Psoas muscle (tissue), 8 donors: Measurements from ENCODE around the gene APOBEC3G. TPM values are rescaled to one million over a fixed set of nuclear protein-coding genes. Genes with fewer than 3 reads are reported as not detected.

Experiments used
- ATAC-seq, 4 donors: fragments of 200-7000 bp; cut with Tn5 transposase; one replicate each; pipeline ENCODE4 v1.9.1; 2020; ENCODE audit warnings: moderate library complexity in 3 of 4, mild to moderate bottlenecking in 2 of 4
- DNase-seq, 2 donors: peaks; one replicate each; pipeline ENCODE4 v3.0.0-alpha.2; 2020
- H3K27ac ChIP-seq: fragments of 200-600 bp; one replicate; pipeline ENCODE4 v1.8.0; 2022
- H3K27me3 ChIP-seq, 3 donors: fragments of 200-600 bp in 1 of 3; one replicate each; pipeline versions ENCODE4 v1.6.1 to v1.8.0; 2013 to 2022; ENCODE audit warnings: low read length in 2 of 3, mild to moderate bottlenecking in 2 of 3, moderate library complexity in 1 of 3; ENCODE audit not compliant: insufficient read depth in 3 of 3
- H3K36me3 ChIP-seq, 2 donors: fragments of 200-600 bp in 1 of 2; one replicate each; pipeline versions ENCODE4 v1.6.1 to v1.8.0; 2013 to 2022; ENCODE audit warnings: low read depth in 1 of 2, mild to moderate bottlenecking in 1 of 2, moderate library complexity in 1 of 2; ENCODE audit not compliant: insufficient read depth in 1 of 2
- H3K4me1 ChIP-seq: fragments of 200-600 bp; one replicate; pipeline ENCODE4 v1.8.0; 2022
- H3K4me3 ChIP-seq: fragments of 200-600 bp; one replicate; pipeline ENCODE4 v1.8.0; 2022; ENCODE audit warnings: mild to moderate bottlenecking
- H3K9me3 ChIP-seq: fragments of 200-600 bp; one replicate; pipeline ENCODE4 v1.8.0; 2022
- WGBS, 3 donors: extraction: QIAGEN DNeasy Blood & Tissue Kit; methylation state at CpG; one replicate each; pipeline versions ENCODE4 v1.1.6 to v1.1.7; 2013; 5-methylcytosine and 5-hydroxymethylcytosine counted together
- intact Hi-C, 2 donors: fragments of 100-400 bp; cut with DNase I; formaldehyde crosslinking; loops; one replicate each; pipeline versions ENCODE4 v1.11.0 to v1.14.2; 2022
- polyA plus RNA-seq, 3 donors: library from polyadenylated mRNA; stranded (reverse); fragments of 200-250 nt; gene quantifications; one replicate each; pipeline ENCODE4 v1.2.3, GENCODE V29; 2013
- total RNA-seq, 4 donors: library from RNA; stranded (reverse); fragmentation: NEBNext Ultra II Directional in 2 of 4; extraction: Animal tissue kit (Norgen Biotek cat#: 25700) in 2 of 4; gene quantifications; one replicate each; pipeline versions ENCODE4 v1.2.1 to v1.2.4, GENCODE V29; 2021 to 2023
- TF ChIP-seq, protein P1 (sequence below): fragments of 200-600 bp; IDR thresholded peaks from one replicate; pipeline ENCODE4 v1.8.0; 2022; ENCODE audit warnings: antibody characterized with exemption
- donor health status: healthy with polysubstance abuse.
- donor health status: DM: no; HTN: no; CAD: no; lungs with moderate emphysema.
- donor health status: Bipolar disorder and iron deficiency.
- donor health status: healthy.
- donor health status: DM: yes; HTN: yes; CAD: no.
- donor health status: DM: no; HTN: no; CAD: no.
- donor health status: DM: no; HTN: no; CAD: no.
- donor health status: DM: yes; HTN: yes; CAD: no.

Gene APOBEC3G
- total and polyA plus RNA-seq, 7 donors = 0.45 to 1.6 (median 1.1) TPM

GRCh38 chr22:39129746-39130145, 52.7 kb downstream of the APOBEC3G start:
- no peak overlapping the region for H3K27ac ChIP-seq
- peaks cover 0 to 22% of the 10 kb centered on the region in 2 donors for H3K36me3 ChIP-seq
- no peak for ATAC-seq
- H3K4me1 ChIP-seq = no peaks in the 10 kb centered on the region
- no peaks in the 10 kb centered on the region for H3K27me3 ChIP-seq
- TF ChIP-seq, protein P1, sequence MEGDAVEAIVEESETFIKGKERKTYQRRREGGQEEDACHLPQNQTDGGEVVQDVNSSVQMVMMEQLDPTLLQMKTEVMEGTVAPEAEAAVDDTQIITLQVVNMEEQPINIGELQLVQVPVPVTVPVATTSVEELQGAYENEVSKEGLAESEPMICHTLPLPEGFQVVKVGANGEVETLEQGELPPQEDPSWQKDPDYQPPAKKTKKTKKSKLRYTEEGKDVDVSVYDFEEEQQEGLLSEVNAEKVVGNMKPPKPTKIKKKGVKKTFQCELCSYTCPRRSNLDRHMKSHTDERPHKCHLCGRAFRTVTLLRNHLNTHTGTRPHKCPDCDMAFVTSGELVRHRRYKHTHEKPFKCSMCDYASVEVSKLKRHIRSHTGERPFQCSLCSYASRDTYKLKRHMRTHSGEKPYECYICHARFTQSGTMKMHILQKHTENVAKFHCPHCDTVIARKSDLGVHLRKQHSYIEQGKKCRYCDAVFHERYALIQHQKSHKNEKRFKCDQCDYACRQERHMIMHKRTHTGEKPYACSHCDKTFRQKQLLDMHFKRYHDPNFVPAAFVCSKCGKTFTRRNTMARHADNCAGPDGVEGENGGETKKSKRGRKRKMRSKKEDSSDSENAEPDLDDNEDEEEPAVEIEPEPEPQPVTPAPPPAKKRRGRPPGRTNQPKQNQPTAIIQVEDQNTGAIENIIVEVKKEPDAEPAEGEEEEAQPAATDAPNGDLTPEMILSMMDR = no peak
- WGBS, 3 donors = 88 to 89% (median 88%) methylated on average over 9 of the region's 9 CpGs
- H3K9me3 ChIP-seq = no peaks in the 10 kb centered on the region
- no peak for DNase-seq
- intact Hi-C loops = loop anchor here in 1 of 2 donors (5.0 kb wide), 1 partner anchor 362 kb away; no protein-coding TSS in a partner anchor
- H3K4me3 ChIP-seq = no peak overlapping the region

DNA sequence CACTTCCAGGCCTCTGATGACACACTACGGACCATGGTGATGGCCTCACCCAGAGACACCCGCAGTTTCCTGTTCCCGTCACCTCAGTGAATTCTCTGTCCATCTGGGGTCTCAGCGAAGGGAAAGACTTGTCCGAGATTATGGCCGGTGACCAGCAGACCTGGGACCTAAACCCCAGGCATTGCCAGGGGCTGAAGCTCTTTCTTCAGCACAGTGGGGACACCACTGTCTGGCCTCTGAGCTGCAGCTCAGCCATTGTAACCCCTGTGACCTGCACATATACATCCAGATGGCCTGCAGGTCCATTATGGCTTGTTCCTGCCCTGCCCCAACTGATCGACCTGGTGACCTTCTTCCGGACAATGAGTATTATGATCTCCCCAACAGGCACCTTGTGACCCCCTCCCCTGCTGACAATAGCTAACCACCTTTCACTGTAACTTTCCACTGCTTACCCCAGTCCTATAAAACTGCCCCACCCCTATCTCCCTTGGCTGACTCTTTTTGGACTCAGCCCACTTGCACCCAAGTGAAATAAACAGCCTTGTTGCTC, 53.2 kb downstream of the APOBEC3G start:
- no peak overlapping the region for H3K27ac ChIP-seq
- H3K9me3 ChIP-seq = no peaks in the 10 kb centered on the region
- 89 to 94% (median 90%) methylated on average over 8 of the region's 8 CpGs for WGBS, 3 donors
- peaks cover 0 to 22% of the 10 kb centered on the region in 2 donors for H3K36me3 ChIP-seq
- no peak overlapping the region for H3K4me3 ChIP-seq
- H3K27me3 ChIP-seq = no peaks in the 10 kb centered on the region
- no peak for DNase-seq
- intact Hi-C loops = loop anchor here in 1 of 2 donors (5.0 kb wide), 1 partner anchor 363 kb away; no protein-coding TSS in a partner anchor
- ATAC-seq = no peak
- no peaks in the 10 kb centered on the region for H3K4me1 ChIP-seq
- TF ChIP-seq, protein P1 = no peak

DNA sequence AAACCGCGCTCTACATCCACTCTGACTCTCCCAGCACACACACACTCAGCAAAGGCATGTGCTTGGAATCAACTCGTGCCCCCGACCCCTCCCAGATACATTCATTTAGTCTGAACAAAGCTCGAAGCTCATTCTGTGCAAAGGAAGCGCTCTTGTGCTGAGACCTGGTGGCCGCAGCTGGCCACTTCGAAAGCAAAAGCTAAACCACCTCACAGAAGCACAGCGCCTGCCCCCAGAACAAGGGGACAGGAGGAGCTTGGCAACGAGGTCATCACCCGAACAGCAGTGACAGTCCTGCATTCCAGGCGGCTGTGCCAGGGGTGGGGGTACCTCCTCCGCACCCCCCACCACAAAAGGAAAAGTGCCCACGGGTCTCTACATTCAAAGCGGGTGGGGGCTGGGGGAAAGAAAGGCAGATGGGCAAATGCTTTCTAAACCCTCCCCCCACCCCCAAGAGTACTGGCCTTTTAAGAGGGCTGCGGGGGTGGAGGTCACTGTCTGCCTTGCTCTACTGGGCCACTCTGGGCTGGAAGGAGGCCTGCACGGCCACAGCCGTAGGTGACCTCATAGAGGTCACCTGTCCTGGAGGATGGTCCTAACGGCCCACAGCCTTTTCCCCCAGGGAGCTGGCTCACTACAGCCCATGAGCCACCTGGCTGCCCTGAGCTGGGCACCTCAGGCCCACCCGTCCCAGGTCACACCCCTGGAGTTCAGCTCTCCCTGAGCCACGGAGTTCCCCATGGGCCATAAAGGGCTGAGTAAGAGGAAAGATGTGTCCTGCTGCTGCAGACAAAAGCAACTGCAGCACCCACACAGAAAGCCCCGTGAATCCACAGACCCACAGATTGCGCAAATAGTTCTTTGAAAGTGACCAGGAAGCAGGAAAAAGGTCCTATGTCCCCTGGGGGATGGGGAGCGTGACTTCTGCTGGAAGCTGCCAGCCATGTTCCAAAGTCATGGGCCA, 54.1 kb downstream of the APOBEC3G start:
- DNase-seq = no peak
- H3K27me3 ChIP-seq = no peaks in the 10 kb centered on the region
- H3K4me1 ChIP-seq = no peaks in the 10 kb centered on the region
- H3K27ac ChIP-seq = no peak overlapping the region
- intact Hi-C loops = loop anchor here in 1 of 2 donors (5.0 kb wide), 1 partner anchor 364 kb away; no protein-coding TSS in a partner anchor
- H3K9me3 ChIP-seq = no peaks in the 10 kb centered on the region
- 48 to 50% (median 48%) methylated on average over 24 of the region's 24 CpGs for WGBS, 3 donors
- TF ChIP-seq, protein P1 = no peak
- H3K36me3 ChIP-seq = peaks cover 0 to 22% of the 10 kb centered on the region in 2 donors
- no peak overlapping the region for H3K4me3 ChIP-seq
- ATAC-seq = no peak

- H3K9me3 ChIP-seq = no peaks in the 10 kb centered on the region
- H3K36me3 ChIP-seq = peaks cover 0 to 22% of the 10 kb centered on the region in 2 donors
- DNase-seq (peak in 1 of 2 donors; percentile 40), ATAC-seq (no peak)
- WGBS, 3 donors = 76 to 89% (median 78%) methylated on average over 6 of the region's 6 CpGs
- H3K27me3 ChIP-seq = no peaks in the 10 kb centered on the region
- TF ChIP-seq, protein P1 = no peak
- H3K4me1 ChIP-seq = no peaks in the 10 kb centered on the region
- H3K4me3 ChIP-seq = no peak overlapping the region
- no peak overlapping the region for H3K27ac ChIP-seq
- intact Hi-C loops = loop anchor here in 1 of 2 donors (5.0 kb wide), 1 partner anchor 365 kb away; no protein-coding TSS in a partner anchor
These were observed 55.2 kb downstream of the APOBEC3G start for GRCh38 chr22:39132281-39132680.
